SKM-1 (cell line): ENCODE results near the gene DENND6B.
"Not testable (repeated sequence)": the region's sequence is repeated elsewhere in the genome, so short reads cannot be mapped to it uniquely, and the experiment has no call there.

Source experiments
- DNase-seq: peaks from one replicate; lab custom pipeline; 2025; ENCODE audit not compliant: unreplicated experiment; lab: John Stamatoyannopoulos, UW

Gene DENND6B

DNA sequence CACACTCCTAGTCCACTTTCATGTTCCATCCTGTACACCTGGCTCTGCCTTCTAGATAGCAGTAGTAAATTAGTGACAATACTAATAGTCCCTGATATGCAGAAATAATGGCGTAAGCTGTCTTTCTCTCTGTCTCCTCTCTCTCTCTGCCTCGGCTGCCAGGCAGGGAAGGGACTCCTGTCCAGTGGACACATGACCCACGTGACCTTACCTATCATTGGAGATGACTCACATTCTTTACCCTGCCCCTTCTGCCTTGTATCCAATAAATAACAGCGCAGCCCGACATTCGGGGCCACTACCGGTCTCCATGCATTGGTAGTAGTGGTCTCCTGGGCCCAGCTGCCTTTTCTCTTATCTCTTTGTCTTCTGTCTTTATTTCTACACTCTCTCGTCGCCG lies 53.0 kb downstream of the DENND6B start:
- DNase-seq = not testable (repeated sequence)

DNA sequence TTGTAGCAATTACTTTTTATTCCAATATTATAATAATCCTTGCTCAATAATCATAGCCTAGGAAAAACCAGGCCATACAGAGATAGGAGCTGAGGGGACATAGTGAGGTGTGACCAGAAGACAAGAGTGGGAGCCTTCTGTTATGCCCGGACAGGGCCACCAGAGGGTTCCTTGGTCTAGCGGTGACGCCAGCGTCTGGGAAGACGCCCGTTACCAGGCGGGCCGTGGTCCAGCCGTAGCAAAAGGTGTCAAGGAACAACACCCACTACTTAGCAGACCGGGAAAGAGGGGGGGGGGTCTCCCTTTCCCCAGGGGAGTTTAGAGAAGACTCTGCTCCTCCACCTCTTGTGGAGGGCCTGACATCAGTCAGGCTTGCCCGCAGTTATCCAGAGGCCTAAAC lies 53.5 kb downstream of the DENND6B start:
- not testable (repeated sequence) for DNase-seq

DNA sequence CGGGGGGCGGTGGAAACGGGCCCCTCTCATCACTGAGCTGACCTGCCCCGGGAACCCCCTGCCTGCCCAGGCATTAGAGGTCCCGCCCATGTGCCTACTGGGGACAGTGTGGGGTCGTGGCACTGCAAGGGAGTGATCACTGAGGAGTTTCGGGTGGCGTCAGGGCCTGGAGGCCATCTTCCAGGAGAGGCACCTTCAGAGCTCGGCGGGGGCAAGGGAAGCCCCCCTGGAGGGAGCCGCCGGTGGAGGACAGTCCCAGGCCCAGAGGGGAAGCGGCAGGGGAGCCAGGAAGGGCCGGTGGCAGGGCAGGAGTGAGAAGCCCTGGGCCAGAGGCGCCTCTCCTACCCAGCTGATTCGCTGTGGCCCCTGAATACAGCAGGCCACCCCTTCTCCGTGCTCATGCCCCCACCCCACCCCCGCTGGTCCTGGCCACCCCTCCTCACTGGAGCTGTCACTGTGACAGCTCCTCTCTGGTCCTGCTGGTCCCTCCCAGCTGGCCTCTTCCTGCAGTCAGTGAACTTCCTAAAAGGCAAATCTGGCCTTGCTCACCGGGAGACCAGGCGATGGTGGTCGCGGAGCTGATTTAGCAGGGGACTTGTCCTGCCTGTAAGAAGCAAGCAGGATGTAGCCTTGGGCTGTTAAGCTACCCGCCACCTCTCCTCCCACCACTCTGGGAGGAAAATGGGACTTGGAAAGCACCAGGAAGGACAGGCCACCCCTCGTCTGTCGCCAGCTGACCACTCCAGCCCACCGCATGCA lies 54.6 kb downstream of the DENND6B start:
- no peak for DNase-seq

DNA sequence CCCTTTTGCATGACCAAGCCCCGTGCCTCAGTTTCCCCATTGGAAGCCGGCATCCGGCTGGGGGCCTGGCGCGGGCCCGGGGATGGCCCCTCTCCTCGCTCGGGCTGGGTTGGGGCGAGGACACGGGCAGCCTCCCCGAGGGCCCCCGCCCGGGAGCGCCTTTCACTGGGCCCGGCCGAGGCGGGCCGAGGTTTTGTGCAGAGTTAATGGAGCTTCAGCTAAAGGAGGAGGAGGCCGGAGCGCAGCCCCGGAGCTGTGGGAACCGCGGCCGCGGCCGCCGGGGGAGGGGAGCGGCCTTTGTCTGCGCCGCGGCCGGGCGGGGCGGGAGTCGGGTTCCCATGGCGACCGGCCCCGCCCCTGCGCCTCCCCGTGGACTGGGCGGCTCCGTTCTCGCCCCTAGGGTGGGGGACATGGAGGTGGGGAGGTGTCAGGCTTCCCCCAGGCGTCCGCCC lies 55.3 kb downstream of the DENND6B start:
- DNase-seq = no peak

DNA sequence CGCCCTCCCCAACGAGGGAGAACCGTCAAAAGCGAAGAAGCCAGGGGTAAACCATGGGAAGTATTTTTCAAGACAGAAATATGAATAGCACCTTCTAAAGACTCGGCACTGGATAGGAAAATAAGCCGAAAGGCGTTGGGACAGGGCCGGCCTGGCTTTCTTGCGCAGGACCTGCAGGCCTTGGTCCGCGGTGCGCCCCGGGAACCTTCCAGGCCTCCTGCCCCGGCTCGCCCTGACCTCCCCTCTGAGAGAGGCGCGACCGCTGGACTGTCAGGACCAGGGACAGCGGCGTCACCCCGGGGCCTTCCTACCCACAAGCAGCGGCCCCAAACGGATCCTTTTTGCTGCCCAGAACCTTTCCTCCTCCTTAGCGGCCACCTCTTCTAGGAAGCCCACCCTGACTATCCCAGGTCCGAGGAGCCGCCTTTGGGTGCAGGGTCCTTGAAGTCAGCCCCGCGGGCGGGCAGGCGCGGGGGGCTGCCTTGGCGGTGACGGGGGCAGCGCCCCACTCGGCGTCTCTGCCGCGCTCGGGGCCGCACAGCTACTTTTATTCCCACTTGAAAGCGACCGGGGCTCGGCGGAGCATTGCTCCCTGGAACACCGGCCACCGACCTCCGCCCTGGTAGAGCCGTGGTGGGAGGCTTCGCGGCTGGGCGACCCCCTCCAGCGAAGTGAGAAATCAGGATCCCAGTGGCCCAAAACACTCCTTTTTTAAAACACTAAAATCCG lies 56.0 kb downstream of the DENND6B start:
- no peak for DNase-seq

DNA sequence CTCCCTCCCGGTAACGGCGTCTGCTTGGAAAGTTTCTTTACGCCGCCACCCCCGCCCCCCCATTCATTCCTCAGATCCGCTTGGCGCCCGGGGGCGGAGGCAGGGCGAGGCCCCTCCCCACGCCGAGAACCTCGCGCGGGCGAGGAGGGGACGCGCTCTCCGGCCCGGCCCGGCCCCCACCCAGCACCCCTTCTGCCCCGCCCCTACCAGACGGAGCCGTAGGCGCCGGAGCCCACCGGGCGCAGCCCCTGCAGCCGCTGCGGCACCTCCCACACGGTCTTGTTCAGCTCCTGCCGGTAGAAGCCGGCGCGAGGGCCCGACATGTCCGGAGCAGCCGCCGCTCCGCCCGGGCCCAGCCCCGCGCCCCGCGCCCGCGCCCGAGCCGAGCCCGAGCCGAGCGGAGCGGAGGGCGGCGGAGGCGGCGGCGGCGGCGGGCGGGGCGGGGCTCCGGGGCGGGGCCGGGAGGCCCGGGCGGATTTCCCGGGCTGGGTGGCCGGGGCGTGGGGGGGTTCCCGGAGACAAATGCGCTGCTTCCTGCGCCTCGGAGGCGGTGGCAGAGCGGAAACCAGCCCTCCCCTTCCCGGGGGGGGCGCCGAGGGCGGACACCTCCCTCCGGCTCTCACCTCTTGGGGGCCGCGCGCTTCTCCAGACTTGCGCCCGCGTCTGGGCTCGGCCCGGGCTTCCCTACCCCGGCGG lies 56.7 kb downstream of the DENND6B start, which contains the start of gene MAPK11:
MAPK11 (minus strand) TSS at position 411 of the 696 bp plus-strand sequence; CDS start at position 323, 88 bp downstream.
- no peak for DNase-seq

DNA sequence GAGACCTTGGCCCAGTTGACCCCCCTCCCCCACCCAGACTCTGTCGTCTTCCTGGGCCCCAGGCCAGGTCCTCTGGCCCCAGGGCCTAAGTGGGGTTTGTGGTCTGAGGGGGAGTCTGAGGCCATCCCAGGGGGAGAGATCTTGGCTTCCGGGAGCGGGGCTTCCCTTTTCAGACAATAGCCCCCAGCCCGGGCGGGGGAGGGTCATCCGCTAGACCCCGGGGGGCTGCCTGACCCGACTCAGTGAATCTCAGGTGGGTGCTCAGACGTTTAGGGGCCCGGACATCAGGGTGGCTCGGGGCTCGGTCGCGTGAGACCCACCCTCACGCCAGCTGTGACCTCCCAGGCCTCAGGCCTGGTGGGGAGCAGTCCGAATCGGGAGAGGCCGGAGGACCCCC lies 57.2 kb downstream of the DENND6B start:
- DNase-seq = no peak

DNA sequence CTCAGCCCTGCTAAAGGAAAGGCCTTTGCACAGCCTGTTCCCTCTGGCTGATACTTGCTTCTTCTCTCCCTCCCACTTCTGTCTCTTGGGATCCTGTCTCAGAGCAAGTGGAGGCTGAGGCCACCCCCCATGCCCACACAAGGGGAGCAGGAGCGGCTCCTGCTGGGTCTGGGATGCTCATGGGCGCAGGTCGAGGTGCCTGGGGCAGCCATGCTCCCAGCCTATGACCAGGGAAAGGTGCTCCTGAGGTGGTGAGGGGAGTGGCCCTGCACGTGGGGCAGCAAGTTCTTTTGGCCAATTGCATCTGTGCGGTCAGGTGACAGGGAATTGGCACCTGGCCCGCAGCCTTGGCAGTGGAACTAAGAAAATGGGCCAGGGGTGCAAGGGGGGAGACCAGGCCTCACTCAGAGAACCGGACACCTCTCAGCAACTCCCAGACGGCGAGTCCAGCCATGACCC lies 58.1 kb downstream of the DENND6B start:
- DNase-seq = no peak

DNA sequence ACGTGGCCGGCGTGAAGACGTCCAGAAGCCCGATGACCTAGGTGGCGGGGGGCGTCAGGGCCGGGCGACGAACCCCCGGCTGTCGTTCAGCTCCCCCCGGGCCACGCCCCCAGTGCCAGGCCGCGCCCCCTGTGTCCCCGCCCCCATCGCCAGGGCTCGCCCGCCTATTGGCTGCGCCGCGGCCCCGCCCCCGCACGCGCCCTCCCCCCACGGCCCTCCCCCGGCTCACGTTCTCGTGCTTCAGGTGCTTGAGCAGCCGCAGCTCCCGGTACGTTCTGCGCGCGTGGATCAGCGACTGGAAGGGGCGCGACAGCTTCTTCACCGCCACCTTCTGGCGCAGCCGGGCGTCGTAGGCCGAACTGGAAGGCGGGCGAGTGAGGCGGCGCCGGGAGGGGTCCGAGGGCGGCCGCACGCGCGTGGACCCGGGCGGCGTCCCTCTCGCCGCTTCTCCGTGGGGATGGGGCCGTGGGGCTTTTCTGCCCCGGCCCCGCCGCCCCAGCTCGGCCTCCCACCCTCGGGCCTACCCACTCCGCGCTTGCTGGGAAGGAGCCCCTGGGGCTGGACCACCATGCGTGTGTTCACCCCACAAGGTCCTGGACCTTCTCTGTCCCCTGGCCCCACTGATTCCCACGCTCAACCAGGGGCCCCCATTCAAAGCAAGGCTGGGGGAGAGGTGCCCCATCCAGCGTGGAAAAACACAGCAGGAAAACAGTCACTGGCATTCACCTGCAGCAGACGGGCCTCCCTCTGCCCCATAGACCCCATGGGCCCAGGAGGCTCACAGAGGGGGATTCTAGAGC lies 59.0 kb downstream of the DENND6B start:
- no peak for DNase-seq

DNA sequence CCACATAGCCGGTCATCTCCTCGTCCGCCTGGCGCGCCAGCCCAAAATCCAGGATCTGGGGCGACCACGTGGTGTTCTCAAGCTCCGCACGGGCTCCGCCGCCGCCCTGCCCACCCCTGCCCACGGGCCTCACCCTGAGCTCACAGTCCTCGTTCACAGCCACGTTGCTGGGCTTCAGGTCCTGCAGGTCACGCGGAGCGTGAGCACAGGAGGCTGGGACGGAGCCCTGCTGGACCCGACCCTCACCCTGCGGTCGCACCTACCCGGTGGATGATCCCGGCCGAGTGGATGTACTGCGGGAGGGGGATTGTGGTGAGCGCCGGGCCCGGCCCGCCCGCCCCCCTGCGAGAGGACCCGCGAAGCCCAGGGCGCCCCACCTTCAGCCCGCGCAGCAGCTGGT lies 59.8 kb downstream of the DENND6B start:
- DNase-seq = no peak

DNA sequence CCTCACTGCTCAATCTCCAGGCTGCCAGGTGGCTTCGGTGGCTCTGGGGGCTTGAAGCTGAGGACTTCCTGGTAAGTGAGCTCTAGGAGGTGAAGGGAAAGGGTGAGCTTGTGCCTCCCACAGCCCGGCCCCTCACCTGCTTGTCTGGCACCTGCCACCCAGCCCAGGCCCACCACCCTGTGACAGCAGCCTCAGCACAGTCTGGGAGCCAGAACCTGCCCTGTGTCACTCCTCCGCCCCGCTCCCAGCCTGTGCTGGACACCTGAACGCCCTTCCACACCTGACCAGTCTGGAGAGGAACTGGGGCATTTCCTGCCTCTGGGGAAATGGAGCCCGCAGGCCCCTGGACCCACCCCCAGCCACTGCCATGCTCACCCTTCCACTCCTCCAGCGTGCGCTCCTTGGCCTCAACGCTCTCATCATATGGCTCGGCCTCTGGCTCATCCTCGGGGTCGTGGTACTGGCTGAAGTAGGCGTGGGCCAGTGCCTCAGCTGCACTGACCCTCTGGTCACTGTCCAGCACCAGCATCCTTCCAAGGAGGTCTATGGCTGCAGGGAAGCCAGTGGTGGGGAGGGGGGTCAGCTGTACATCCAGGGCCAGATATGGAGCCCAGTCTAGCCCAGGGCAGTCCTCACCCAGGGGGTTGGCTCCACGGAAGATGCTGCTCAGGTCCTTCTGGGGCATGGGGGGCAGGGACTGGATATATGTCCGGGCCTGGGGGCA lies 61.7 kb downstream of the DENND6B start:
- no peak for DNase-seq

DNA sequence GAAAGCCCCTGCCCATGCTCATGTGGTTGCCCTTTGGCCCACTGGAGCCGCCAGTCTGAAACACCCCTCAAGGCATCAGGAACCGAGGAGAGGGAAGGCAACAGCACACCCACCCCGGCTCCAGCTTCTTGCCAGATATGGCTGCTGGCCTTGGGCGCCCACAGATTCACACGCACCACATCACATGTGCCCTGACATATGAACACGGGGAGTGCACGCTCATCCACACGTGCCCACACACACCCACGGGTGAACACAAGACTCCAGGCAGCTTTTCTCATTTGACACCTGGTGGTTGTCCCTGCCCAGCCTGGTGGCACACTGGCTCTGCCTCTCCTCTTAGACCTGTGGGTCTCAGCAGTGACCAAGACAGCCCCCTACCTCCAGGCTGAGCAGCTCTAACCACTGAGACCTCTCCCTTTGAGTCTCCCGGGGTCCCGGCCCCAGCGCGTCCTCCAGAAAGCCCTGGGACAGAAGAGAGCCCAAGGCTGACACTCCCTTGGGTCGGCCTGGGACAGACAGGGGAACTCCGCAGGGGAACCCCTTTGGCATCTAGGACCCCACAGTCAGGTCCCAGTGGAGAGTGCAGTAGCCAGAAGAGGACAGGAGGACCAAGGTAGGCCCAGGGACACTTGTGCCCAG lies 62.6 kb downstream of the DENND6B start:
- no peak for DNase-seq

DNA sequence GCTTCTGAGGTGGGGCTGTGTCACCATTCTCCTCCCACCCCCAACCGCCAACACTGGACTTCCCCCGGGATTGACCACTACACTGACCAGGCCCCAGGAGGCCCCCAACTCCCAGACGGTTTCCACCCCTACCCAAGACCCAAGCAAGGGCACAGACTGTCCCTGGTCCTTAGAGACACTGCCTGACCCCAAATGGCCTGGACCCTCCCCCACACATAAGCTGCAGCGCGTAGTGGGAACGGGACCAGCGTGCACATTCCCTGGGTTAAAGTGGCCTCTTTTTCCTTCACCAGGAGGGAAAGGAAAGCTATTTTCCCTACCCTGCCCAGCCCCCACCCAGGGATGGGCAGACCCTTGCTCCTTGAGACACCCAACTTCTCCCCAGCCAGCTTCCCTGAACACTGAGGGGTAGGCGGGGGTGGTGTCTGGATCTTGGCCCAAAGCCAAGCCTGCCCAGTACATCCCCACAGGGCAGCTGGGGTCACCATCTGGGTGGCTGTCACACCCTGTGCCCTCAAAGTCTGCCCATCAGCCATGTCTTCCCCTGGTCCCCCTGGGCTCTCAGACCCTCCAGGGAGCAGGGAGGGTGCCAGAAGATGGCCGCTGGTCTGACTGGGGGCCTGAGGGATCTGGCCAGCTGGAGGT lies 63.7 kb downstream of the DENND6B start:
- no peak for DNase-seq

DNA sequence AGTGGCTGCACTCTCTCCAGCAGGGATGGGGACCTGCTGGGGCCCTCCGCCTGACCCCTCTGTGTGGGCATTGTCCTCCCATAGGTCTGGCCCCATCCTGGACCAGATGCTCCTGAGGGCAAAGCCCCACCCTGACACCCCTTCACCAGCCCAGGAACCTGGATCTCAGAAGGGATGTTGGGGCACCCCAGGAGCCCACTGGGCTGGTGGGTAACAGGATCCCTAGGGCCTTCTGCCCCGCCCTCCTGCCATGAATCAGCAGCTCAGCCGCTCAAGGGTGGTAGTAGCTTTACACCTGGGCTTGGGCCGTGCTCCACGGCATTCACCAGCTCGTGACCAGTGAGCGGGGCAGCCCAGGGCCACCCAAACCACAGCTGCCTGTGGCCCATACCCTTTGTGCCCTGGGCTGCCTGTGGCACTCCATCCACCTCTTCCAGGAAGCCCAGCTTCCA lies 64.3 kb downstream of the DENND6B start:
- no peak for DNase-seq

DNA sequence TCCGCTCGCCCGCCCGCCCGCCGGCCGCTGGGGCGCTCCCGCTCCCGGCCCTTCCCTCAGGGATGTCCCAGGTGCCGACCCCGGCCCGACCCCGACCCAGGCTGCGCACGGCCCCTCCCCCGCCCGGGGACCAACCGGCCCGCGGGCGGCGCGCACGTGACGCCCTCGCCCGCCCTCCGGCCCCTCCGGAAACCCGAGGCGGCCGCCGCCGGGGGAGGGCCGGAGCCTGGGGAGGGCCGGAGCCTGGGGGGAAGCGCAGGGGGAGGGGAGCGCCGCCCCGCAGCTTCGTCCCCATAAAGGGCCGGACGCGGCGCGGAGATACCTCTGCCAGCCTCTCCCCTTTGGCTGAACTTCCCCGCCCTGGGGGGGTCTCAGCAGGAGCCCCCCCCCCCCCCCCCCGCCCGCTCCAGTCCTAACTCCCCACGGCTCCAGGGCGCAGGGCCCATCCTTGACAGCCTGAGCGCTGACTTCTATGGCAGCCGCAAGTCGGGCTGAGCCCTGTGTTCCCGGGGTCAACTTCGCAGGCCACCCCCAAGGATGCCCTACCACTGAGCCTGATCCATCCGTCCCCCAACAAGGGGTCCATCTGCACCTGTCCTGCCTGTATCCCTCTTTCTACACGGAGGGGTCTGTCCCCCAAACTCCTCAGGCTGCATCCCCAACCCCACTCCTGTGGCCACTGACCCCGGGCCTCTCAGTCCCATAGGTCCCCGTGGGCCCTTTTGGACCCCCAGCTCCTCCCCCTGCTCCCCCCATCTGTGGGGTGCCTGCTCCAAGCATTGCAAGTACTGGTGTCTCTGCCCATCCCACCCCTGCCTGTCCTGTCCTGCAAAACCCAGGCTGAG lies 65.0 kb downstream of the DENND6B start, which contains the start of gene MAPK12:
MAPK12 (minus strand) TSS at position 69 of the 845 bp plus-strand sequence. CDS start 174 bp downstream, outside the sequence.
- no peak for DNase-seq

DNA sequence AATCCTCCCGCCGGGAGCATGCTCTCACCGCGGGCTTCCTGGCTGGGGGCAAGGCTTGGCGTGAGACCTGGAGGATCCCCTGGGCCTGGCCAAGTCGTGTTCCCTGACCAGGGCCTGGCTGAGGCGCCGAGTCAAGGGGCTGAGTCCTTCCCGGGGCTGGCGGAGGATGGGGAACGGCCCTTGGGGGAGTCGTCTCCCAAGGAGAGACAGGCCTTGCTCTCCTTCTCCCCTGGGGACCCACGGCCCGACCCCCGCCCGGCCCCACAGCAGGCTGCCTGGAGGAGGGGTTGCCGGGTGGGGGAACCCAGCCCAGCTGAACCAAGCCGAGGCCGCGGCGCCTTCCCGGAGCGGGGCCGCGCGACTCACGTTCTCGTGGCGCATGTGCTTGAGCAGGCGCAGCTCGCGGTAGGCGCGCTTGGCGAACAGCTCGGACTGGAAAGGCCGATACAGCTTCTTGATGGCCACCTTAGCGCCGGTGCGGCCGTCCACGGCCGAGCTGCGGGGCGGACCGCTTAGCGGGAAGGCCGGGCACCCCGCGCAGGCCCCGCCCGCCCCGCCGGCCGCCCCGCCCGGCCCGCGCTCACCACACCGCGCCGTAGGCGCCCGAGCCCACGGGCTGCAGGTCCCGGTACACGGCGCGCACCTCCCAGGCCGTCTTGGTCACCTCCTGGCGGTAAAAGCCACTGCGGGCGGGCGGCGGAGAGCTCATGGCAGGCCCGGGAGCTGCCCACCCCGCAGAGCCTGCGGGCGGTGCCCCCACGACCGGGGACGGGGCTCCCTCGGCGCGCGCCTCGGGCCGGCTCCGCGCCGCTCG lies 65.8 kb downstream of the DENND6B start:
- no peak for DNase-seq

DNA sequence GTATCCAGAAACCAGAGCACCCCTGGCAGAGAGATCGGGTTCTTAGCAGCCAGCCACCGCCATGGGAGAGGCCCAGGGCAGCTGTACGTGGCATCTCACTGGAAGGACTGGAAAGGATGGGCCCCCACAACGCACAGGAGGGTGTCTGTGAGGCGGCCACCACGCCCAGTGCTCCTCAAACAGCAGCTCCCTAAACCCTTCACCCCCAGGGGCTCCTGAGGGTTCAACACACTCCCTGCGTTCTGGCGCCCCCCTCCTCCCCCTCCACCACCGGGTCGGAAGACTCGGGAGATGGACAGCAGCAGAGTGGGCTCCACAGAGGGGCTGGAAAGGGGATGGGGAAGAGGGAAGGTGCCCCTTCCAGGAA lies 66.4 kb downstream of the DENND6B start:
- DNase-seq = no peak
